ENCODE data around the gene HPSE2. TPM values are rescaled to one million over a fixed set of nuclear protein-coding genes. Genes with fewer than 3 reads are reported as not detected.

HPSE2 gene
- total RNA-seq, 4 donors from 2014 or later = 32.3 to 70.0 (median 43.6) TPM

- Histone ChIP-seq H3K9me3 (no peaks in the 10 kb centered on the region), H3K36me3 (no peaks in the 10 kb centered on the region), H3K27me3 (no peaks in the 10 kb centered on the region), H3K27ac (replicated peaks in 1 of 4) (no peak overlapping the region), H3K4me3 (no peak overlapping the region), H3K4me1 (peaks cover 0 to 29% (median 24%) of the 10 kb centered on the region in 4 donors)
- WGBS = 91% methylated on average over 2 of the region's 2 CpGs
- intact Hi-C loops (cut with DNase I) = no loop called here
- DNase-seq (ENCODE audit: extremely low spot score) = no peak
- TF ChIP-seq CTCF (IDR thresholded peaks at IDR 0.05) = no peak
- TF ChIP-seq POLR2AphosphoS5 (IDR thresholded peaks at IDR 0.05) = no peak
- TF ChIP-seq EP300 (IDR thresholded peaks at IDR 0.05) = no peak
- TF ChIP-seq POLR2A (IDR thresholded peaks at IDR 0.05; ENCODE audit: low read depth) = no peak
Observed at GRCh38 chr10:98917828-98918227, 317.8 kb downstream of the HPSE2 start.

GRCh38 chr10:98916526-98917125 is 319.0 kb downstream of the HPSE2 start:
- no peak overlapping the region for H3K27ac ChIP-seq (replicated peaks in 1 of 4)
- peaks cover 0 to 28% (median 24%) of the 10 kb centered on the region in 4 donors for H3K4me1 ChIP-seq
- H3K27me3 ChIP-seq = no peaks in the 10 kb centered on the region
- TF ChIP-seq POLR2AphosphoS5 (IDR thresholded peaks at IDR 0.05) (no peak), POLR2A (IDR thresholded peaks at IDR 0.05; ENCODE audit: low read depth) (no peak), EP300 (IDR thresholded peaks at IDR 0.05) (no peak), CTCF (IDR thresholded peaks at IDR 0.05) (no peak)
- H3K36me3 ChIP-seq = no peaks in the 10 kb centered on the region
- WGBS = 45% methylated on average over 1 of the region's 1 CpG
- H3K9me3 ChIP-seq = no peaks in the 10 kb centered on the region
- intact Hi-C loops (cut with DNase I) = no loop called here
- H3K4me3 ChIP-seq = no peak overlapping the region
- no peak for DNase-seq (ENCODE audit: extremely low spot score)

- Histone ChIP-seq H3K4me3 (no peak overlapping the region), H3K9me3 (no peaks in the 10 kb centered on the region), H3K27me3 (no peaks in the 10 kb centered on the region), H3K36me3 (no peaks in the 10 kb centered on the region), H3K27ac (replicated peaks in 1 of 4) (no peak overlapping the region), H3K4me1 (peaks cover 0 to 21% (median 17%) of the 10 kb centered on the region in 4 donors)
- DNase-seq (ENCODE audit: extremely low spot score) = no peak
- 16% methylated on average over 1 of the region's 1 CpG for WGBS
- intact Hi-C loops (cut with DNase I) = no loop called here
- TF ChIP-seq EP300 (IDR thresholded peaks at IDR 0.05) (no peak), CTCF (IDR thresholded peaks at IDR 0.05) (no peak), POLR2AphosphoS5 (IDR thresholded peaks at IDR 0.05) (no peak), POLR2A (IDR thresholded peaks at IDR 0.05; ENCODE audit: low read depth) (no peak)
Observed at GRCh38 chr10:98915911-98916310, 319.7 kb downstream of the HPSE2 start.

- H3K9me3 ChIP-seq = no peaks in the 10 kb centered on the region
- no peak for DNase-seq (ENCODE audit: extremely low spot score)
- WGBS = 68% methylated on average over 3 of the region's 3 CpGs
- peaks cover 0 to 21% (median 5%) of the 10 kb centered on the region in 4 donors for H3K4me1 ChIP-seq
- no peak overlapping the region for H3K4me3 ChIP-seq
- no peaks in the 10 kb centered on the region for H3K36me3 ChIP-seq
- H3K27me3 ChIP-seq = no peaks in the 10 kb centered on the region
- intact Hi-C loops (cut with DNase I) = no loop called here
- H3K27ac ChIP-seq (replicated peaks in 1 of 4) = peak overlapping the region; percentile 18 to 63 (median 33)
- TF ChIP-seq POLR2A (IDR thresholded peaks at IDR 0.05; ENCODE audit: low read depth) (no peak), POLR2AphosphoS5 (IDR thresholded peaks at IDR 0.05) (no peak), EP300 (IDR thresholded peaks at IDR 0.05) (no peak), CTCF (IDR thresholded peaks at IDR 0.05) (no peak)
Observed at GRCh38 chr10:98910546-98910945, 325.1 kb downstream of the HPSE2 start.

GRCh38 chr10:98910048-98910447 is 325.6 kb downstream of the HPSE2 start:
- DNase-seq (ENCODE audit: extremely low spot score) = no peak
- peak overlapping the region; percentile 18 to 63 (median 33) for H3K27ac ChIP-seq (replicated peaks in 1 of 4)
- intact Hi-C loops (cut with DNase I) = no loop called here
- H3K27me3 ChIP-seq = no peaks in the 10 kb centered on the region
- no peak for TF ChIP-seq POLR2AphosphoS5 (IDR thresholded peaks at IDR 0.05)
- TF ChIP-seq CTCF (IDR thresholded peaks at IDR 0.05) = no peak
- no peak for TF ChIP-seq EP300 (IDR thresholded peaks at IDR 0.05)
- TF ChIP-seq POLR2A (IDR thresholded peaks at IDR 0.05; ENCODE audit: low read depth) = no peak
- no peaks in the 10 kb centered on the region for H3K9me3 ChIP-seq
- H3K4me3 ChIP-seq = no peak overlapping the region
- peaks cover 0 to 21% (median 6%) of the 10 kb centered on the region in 4 donors for H3K4me1 ChIP-seq
- no peaks in the 10 kb centered on the region for H3K36me3 ChIP-seq

Measured in esophagus muscularis mucosa (tissue), 4 donors.